Testis (tissue), 3 donors: ENCODE results near the gene SLCO3A1. TPM values are rescaled to one million over a fixed set of nuclear protein-coding genes. Genes with fewer than 3 reads are reported as not detected.

ENCODE experiments used
- DNase-seq: peaks from one replicate; pipeline ENCODE4 v3.0.0-alpha.2; 2019
- H3K27ac ChIP-seq, 2 donors: fragments of 200-600 bp; sonication (generic); one replicate each; pipeline ENCODE4 v1.5.1; 2019
- H3K27me3 ChIP-seq: fragments of 200-600 bp; sonication (generic); one replicate; pipeline ENCODE4 v1.5.1; 2019
- H3K36me3 ChIP-seq: fragments of 200-600 bp; sonication (generic); one replicate; pipeline ENCODE4 v1.5.1; 2017; ENCODE audit warnings: low read depth; ENCODE audit errors: missing control alignments
- H3K4me1 ChIP-seq: fragments of 200-600 bp; sonication (generic); one replicate; pipeline ENCODE4 v1.5.1; 2019
- H3K4me3 ChIP-seq, 2 donors: fragments of 200-600 bp; sonication (generic); one replicate each; pipeline ENCODE4 v1.5.1; 2017 to 2019
- H3K9me3 ChIP-seq: fragments of 200-600 bp; sonication (generic); one replicate; pipeline ENCODE4 v1.5.1; 2017
- CTCF ChIP-seq, 3 experiments: fragments of 450-650 bp in 2 of 3; fragments of 200-600 bp in 1 of 3; sonication (generic) in 1 of 3; IDR thresholded peaks; one replicate each; pipeline ENCODE4 v1.5.1; 2016 to 2019; ENCODE audit warnings: antibody characterized with exemption in 3 of 3, mild to moderate bottlenecking in 2 of 3, moderate library complexity in 1 of 3
- POLR2A ChIP-seq: fragments of 450-650 bp; IDR thresholded peaks from one replicate; pipeline ENCODE4 v1.6.1; 2017; ENCODE audit warnings: antibody characterized with exemption, mild to moderate bottlenecking, moderate library complexity
- WGBS, 2 donors: methylation state at CpG; one replicate each; pipeline ENCODE4 v1.1.5; 2018; 5-methylcytosine and 5-hydroxymethylcytosine counted together
- intact Hi-C: fragments of 100-400 bp; cut with DNase I; formaldehyde crosslinking; loops from one replicate; pipeline ENCODE4 v1.15.1; 2023; ENCODE audit warnings: low total_unique reads
- polyA plus RNA-seq: library from polyadenylated mRNA; stranded (reverse); fragments of 350-450 nt; fragmentation: Illumina TruSeq; extraction: RNeasy Lipid Tissue Mini Kit (QIAGEN cat#74804); gene quantifications from one replicate; pipeline ENCODE4 v1.2.3, GENCODE V29; 2014; ENCODE audit warnings: low read depth, low replicate concordance; ENCODE audit not compliant: insufficient read depth
- total RNA-seq, 2 donors: library from RNA; depleted of rRNA; stranded (reverse); fragments of >200 nt; gene quantifications; one replicate each; pipeline ENCODE4 v1.2.3, GENCODE V29; 2016

Gene SLCO3A1
- total and polyA plus RNA-seq, 3 donors from 2014 or later = 76.3 to 144 (median 77.2) TPM

- H3K4me3 ChIP-seq = no peak overlapping the region
- peaks cover 6% of the 10 kb centered on the region for H3K4me1 ChIP-seq
- no peaks in the 10 kb centered on the region for H3K9me3 ChIP-seq
- H3K36me3 ChIP-seq = no peaks in the 10 kb centered on the region
- H3K27me3 ChIP-seq = no peaks in the 10 kb centered on the region
- no peak for TF ChIP-seq POLR2A
- no peak for TF ChIP-seq CTCF (IDR thresholded peaks at IDR 0.05)
- no peak overlapping the region for H3K27ac ChIP-seq
- DNase-seq = no peak
- 84 to 93% methylated on average over 2 of the region's 2 CpGs for WGBS, 2 donors
- intact Hi-C loops = loop anchor here (10.0 kb wide), 1 partner anchor 604 kb away; no protein-coding TSS in a partner anchor
Observed at GRCh38 chr15:92100301-92100700, 246.8 kb downstream of the SLCO3A1 start.

GRCh38 chr15:92100751-92101150 is 247.2 kb downstream of the SLCO3A1 start:
- WGBS, 2 donors = 86 to 92% methylated on average over 2 of the region's 2 CpGs
- intact Hi-C loops = loop anchor here (10.0 kb wide), 1 partner anchor 604 kb away; no protein-coding TSS in a partner anchor
- no peaks in the 10 kb centered on the region for H3K27me3 ChIP-seq
- H3K27ac ChIP-seq = no peak overlapping the region
- H3K9me3 ChIP-seq = no peaks in the 10 kb centered on the region
- H3K4me1 ChIP-seq = peaks cover 6% of the 10 kb centered on the region
- H3K4me3 ChIP-seq = no peak overlapping the region
- TF ChIP-seq CTCF (IDR thresholded peaks at IDR 0.05) (no peak), POLR2A (no peak)
- no peaks in the 10 kb centered on the region for H3K36me3 ChIP-seq
- no peak for DNase-seq

GRCh38 chr15:92101708-92102394 is 248.3 kb downstream of the SLCO3A1 start:
- H3K4me3 ChIP-seq = no peak overlapping the region
- whole genome bisulfite sequencing, 2 donors = 88 to 93% methylated on average over 9 of the region's 9 CpGs
- peaks cover 6% of the 10 kb centered on the region for H3K4me1 ChIP-seq
- TF ChIP-seq POLR2A (no peak), CTCF (IDR thresholded peaks at IDR 0.05) (no peak)
- no peaks in the 10 kb centered on the region for H3K36me3 ChIP-seq
- no peak overlapping the region for H3K27ac ChIP-seq
- intact Hi-C loops = loop anchor here (10.0 kb wide), 1 partner anchor 603 kb away; no protein-coding TSS in a partner anchor
- H3K27me3 ChIP-seq = no peaks in the 10 kb centered on the region
- DNase-seq = no peak
- H3K9me3 ChIP-seq = no peaks in the 10 kb centered on the region

GRCh38 chr15:92102395-92102755 is 248.9 kb downstream of the SLCO3A1 start:
- no peaks in the 10 kb centered on the region for H3K27me3 ChIP-seq
- TF ChIP-seq CTCF (IDR thresholded peaks at IDR 0.05) (no peak), POLR2A (no peak)
- no peak overlapping the region for H3K27ac ChIP-seq
- H3K4me3 ChIP-seq = no peak overlapping the region
- H3K36me3 ChIP-seq = no peaks in the 10 kb centered on the region
- DNase-seq = no peak
- no peaks in the 10 kb centered on the region for H3K9me3 ChIP-seq
- WGBS, 2 donors = 96 to 100% methylated on average over 2 of the region's 2 CpGs
- intact Hi-C loops = loop anchor here (10.0 kb wide), 1 partner anchor 602 kb away; no protein-coding TSS in a partner anchor
- H3K4me1 ChIP-seq = peaks cover 6% of the 10 kb centered on the region

GRCh38 chr15:92104072-92104471 is 250.6 kb downstream of the SLCO3A1 start:
- Histone ChIP-seq H3K4me1 (no peaks in the 10 kb centered on the region), H3K27ac (no peak overlapping the region), H3K27me3 (no peaks in the 10 kb centered on the region), H3K36me3 (no peaks in the 10 kb centered on the region), H3K4me3 (no peak overlapping the region), H3K9me3 (no peaks in the 10 kb centered on the region)
- TF ChIP-seq CTCF (IDR thresholded peaks at IDR 0.05) = no peak
- TF ChIP-seq POLR2A = no peak
- WGBS, 2 donors = 95 to 96% methylated on average over 16 of the region's 16 CpGs
- intact Hi-C loops = loop anchor here (10.0 kb wide), 1 partner anchor 601 kb away; no protein-coding TSS in a partner anchor
- no peak for DNase-seq
